ENCODE measurements around the gene SNURF.

DNA sequence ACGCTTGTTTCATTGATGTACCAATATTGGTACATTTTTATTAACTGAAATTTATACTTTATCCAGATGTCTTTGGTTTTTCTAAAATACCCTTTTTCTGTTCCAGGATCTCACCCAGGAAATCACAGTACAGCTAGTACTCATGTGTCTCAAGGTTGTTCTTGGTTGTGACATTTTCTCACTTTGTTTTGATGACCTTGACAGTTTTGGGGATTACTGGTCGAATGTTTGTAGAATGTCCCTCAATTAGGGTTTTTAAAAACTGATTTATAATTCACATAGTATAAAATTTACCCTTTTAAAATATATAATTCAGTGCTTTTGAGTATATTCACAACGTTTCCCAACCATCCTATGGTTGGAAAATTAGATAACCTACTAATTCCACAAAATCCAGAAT lies 6.3 kb upstream of the SNURF start:
- TF ChIP-seq, protein P1, sequence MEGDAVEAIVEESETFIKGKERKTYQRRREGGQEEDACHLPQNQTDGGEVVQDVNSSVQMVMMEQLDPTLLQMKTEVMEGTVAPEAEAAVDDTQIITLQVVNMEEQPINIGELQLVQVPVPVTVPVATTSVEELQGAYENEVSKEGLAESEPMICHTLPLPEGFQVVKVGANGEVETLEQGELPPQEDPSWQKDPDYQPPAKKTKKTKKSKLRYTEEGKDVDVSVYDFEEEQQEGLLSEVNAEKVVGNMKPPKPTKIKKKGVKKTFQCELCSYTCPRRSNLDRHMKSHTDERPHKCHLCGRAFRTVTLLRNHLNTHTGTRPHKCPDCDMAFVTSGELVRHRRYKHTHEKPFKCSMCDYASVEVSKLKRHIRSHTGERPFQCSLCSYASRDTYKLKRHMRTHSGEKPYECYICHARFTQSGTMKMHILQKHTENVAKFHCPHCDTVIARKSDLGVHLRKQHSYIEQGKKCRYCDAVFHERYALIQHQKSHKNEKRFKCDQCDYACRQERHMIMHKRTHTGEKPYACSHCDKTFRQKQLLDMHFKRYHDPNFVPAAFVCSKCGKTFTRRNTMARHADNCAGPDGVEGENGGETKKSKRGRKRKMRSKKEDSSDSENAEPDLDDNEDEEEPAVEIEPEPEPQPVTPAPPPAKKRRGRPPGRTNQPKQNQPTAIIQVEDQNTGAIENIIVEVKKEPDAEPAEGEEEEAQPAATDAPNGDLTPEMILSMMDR (optimal IDR thresholded peaks at IDR 0.05 in 1 of 3, IDR thresholded peaks at IDR 0.05 in 1 of 3, conservative IDR thresholded peaks at IDR 0.05 in 1 of 3; ENCODE audit: extremely low read depth in 1 of 3, insufficient read depth in 2 of 3, low read length in 3 of 3) = no peak
- TF ChIP-seq EZH2 (IDR thresholded peaks at IDR 0.05; ENCODE audit: low read length) = no peak
